ENCODE results near the gene PRRC2C. TPM values are rescaled to one million over a fixed set of nuclear protein-coding genes. Genes with fewer than 3 reads are reported as not detected.

The PRRC2C gene
- total and polyA plus RNA-seq, 7 donors: 12.7 to 71.4 (median 50.8) TPM

DNA sequence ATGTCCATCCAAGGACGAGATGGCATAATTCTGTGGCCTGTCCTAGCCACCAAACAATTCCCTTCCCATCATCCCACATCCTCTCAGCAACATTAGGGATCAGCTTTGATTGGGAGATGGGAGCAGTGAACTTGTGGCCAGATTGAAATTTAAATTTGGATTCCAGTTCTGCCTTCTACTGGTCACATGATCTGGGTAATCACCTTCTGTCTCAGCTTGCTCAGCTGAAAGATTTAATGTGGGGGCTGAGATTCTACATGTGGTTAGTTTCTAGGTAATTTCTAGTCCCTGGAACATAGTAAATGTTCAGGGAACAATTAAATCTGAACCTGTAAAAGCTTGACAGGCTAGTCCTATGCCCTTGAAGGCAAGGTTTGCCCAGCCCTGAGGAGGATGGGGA, 139.9 kb downstream of the PRRC2C start:
- intact Hi-C loops (cut with DNase I): no loop called here
- Histone ChIP-seq H3K4me1 (no peaks in the 10 kb centered on the region), H3K27me3 (ENCODE audit: insufficient read depth in 3 of 3, low read length in 2 of 3) (peaks cover 0 to 2% (median 0%) of the 10 kb centered on the region in 3 donors), H3K27ac (no peak overlapping the region), H3K4me3 (no peak overlapping the region), H3K36me3 (ENCODE audit: insufficient read depth in 1 of 2, low read depth in 1 of 2) (no peaks in the 10 kb centered on the region), H3K9me3 (no peaks in the 10 kb centered on the region)
- DNase-seq (no peak), ATAC-seq (no peak)
- no peak for TF ChIP-seq CTCF (IDR thresholded peaks at IDR 0.05)
- WGBS, 3 donors: 74 to 80% (median 77%) methylated on average over 1 of the region's 1 CpG

- no peak for ATAC-seq
- DNase-seq: no peak
- whole genome bisulfite sequencing, 3 donors: 66 to 80% (median 76%) methylated on average over 5 of the region's 5 CpGs
- Histone ChIP-seq H3K27me3 (ENCODE audit: insufficient read depth in 3 of 3, low read length in 2 of 3) (peaks cover 0 to 2% (median 0%) of the 10 kb centered on the region in 3 donors), H3K9me3 (no peaks in the 10 kb centered on the region), H3K4me1 (no peaks in the 10 kb centered on the region), H3K4me3 (no peak overlapping the region), H3K27ac (no peak overlapping the region), H3K36me3 (ENCODE audit: insufficient read depth in 1 of 2, low read depth in 1 of 2) (no peaks in the 10 kb centered on the region)
- TF ChIP-seq CTCF (IDR thresholded peaks at IDR 0.05): no peak
- intact Hi-C loops (cut with DNase I): no loop called here
These were observed 141.7 kb downstream of the PRRC2C start for GRCh38 chr1:171627020-171627419.

DNA sequence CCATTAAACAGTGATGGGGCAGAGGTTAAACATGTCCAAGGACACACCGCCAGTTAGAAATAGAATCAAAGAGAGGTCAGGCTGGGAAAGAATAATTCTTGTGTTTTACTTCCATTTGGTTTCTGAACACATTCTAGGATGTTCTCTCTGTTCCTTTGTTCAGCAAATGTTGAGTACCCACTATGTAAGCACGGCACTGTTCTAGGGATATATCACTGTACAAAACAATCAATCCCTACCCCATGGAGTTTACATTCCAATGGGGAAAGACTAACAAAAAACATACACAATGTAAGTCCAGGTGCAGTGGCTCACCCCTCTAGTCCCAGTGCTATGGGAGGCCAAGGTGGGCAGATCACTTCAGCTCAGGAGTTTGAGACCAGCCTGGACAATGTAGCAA, 142.9 kb downstream of the PRRC2C start:
- DNase-seq: no peak
- ATAC-seq: no peak
- Histone ChIP-seq H3K27ac (no peak overlapping the region), H3K4me1 (no peaks in the 10 kb centered on the region), H3K27me3 (ENCODE audit: insufficient read depth in 3 of 3, low read length in 2 of 3) (peaks cover 0 to 2% (median 0%) of the 10 kb centered on the region in 3 donors), H3K9me3 (no peaks in the 10 kb centered on the region), H3K4me3 (no peak overlapping the region), H3K36me3 (ENCODE audit: insufficient read depth in 1 of 2, low read depth in 1 of 2) (no peaks in the 10 kb centered on the region)
- TF ChIP-seq CTCF (IDR thresholded peaks at IDR 0.05): no peak
- 91 to 95% (median 93%) methylated on average over 2 of the region's 2 CpGs for WGBS, 3 donors
- intact Hi-C loops (cut with DNase I): no loop called here

GRCh38 chr1:171635661-171636060, 150.3 kb downstream of the PRRC2C start:
- H3K36me3 ChIP-seq (ENCODE audit: insufficient read depth in 1 of 2, low read depth in 1 of 2): no peaks in the 10 kb centered on the region
- no peak overlapping the region for H3K4me3 ChIP-seq
- no peak overlapping the region for H3K27ac ChIP-seq
- no peaks in the 10 kb centered on the region for H3K9me3 ChIP-seq
- ATAC-seq (no peak), DNase-seq (no peak)
- intact Hi-C loops (cut with DNase I): no loop called here
- 81 to 86% (median 86%) methylated on average over 2 of the region's 2 CpGs for WGBS, 3 donors
- no peaks in the 10 kb centered on the region for H3K27me3 ChIP-seq (ENCODE audit: insufficient read depth in 3 of 3, low read length in 2 of 3)
- no peak for TF ChIP-seq CTCF (IDR thresholded peaks at IDR 0.05)
- no peaks in the 10 kb centered on the region for H3K4me1 ChIP-seq

DNA sequence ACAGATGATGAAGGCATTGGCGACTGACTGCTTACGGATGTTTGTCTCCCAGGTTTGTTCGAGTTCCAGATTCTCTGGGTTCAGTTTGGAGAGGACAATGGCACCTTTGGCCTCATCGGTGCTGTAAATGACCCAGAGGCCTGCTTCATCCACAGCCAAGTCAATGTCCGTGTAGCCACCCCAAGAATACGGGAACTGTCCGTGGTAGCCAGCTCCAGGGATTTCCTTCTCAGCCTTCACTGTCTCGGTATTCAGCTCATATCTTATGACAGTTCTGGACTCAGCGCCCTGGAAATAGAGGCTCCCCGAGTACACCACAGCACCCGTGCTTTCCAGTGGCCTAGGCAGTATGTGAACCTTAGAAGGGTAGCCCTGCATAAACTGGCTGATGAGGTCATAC, 150.8 kb downstream of the PRRC2C start:
- H3K36me3 ChIP-seq (ENCODE audit: insufficient read depth in 1 of 2, low read depth in 1 of 2): no peaks in the 10 kb centered on the region
- no peak overlapping the region for H3K4me3 ChIP-seq
- no peaks in the 10 kb centered on the region for H3K27me3 ChIP-seq (ENCODE audit: insufficient read depth in 3 of 3, low read length in 2 of 3)
- 66 to 78% (median 76%) methylated on average over 11 of the region's 11 CpGs for WGBS, 3 donors
- ATAC-seq: no peak
- H3K27ac ChIP-seq: no peak overlapping the region
- no peaks in the 10 kb centered on the region for H3K9me3 ChIP-seq
- intact Hi-C loops (cut with DNase I): no loop called here
- H3K4me1 ChIP-seq: no peaks in the 10 kb centered on the region
- no peak for TF ChIP-seq CTCF (IDR thresholded peaks at IDR 0.05)
- no peak for DNase-seq

Data from psoas muscle (tissue), 8 donors.